Activated T-helper 1 cell treated with anti-CD3 and anti-CD28 coated beads, Interleukin-12 subunit alpha, Interleukin-12 subunit beta, Interleukin-2, Interleukin-4 antibody, amounts not matched to agents 30 ng/mL and 10 ng/mL and 1 ng/mL, durations not matched to agents 14 hours and 24 hours and 36 hours (primary cell): Measurements from ENCODE around the gene RIC8A. TPM values are rescaled to one million over a fixed set of nuclear protein-coding genes. Genes with fewer than 3 reads are reported as not detected.
"Not testable (repeated sequence)": the region's sequence is repeated elsewhere in the genome, so short reads cannot be mapped to it uniquely, and the experiment has no call there.

ENCODE experiments used
- DNase-seq: peaks from one replicate; pipeline ENCODE4 v3.0.0; 2021; ENCODE audit warnings: low spot score
- H3K27ac Mint-ChIP-seq: one replicate; pipeline ENCODE4 v1.8.0; 2021; ENCODE audit warnings: mild to moderate bottlenecking, mixed read lengths
- H3K27me3 Mint-ChIP-seq: one replicate; pipeline ENCODE4 v1.8.0; 2022; ENCODE audit warnings: mild to moderate bottlenecking, moderate library complexity, mixed read lengths; ENCODE audit not compliant: insufficient read depth
- H3K36me3 Mint-ChIP-seq: one replicate; pipeline ENCODE4 v1.8.0; 2021; ENCODE audit warnings: low read depth, mixed read lengths
- H3K4me1 Mint-ChIP-seq: one replicate; pipeline ENCODE4 v1.8.0; 2021; ENCODE audit warnings: low read depth, mixed read lengths
- H3K4me3 Mint-ChIP-seq: one replicate; pipeline ENCODE4 v1.8.0; 2021; ENCODE audit warnings: mild to moderate bottlenecking, moderate library complexity, mixed read lengths
- H3K9me3 Mint-ChIP-seq: one replicate; pipeline ENCODE4 v1.8.0; 2021; ENCODE audit warnings: mixed read lengths
- intact Hi-C: fragments of 100-400 bp; cut with micrococcal nuclease; formaldehyde crosslinking; loops from one replicate; pipeline ENCODE4 v1.15.1; 2024
- total RNA-seq: library from RNA; stranded (reverse); gene quantifications from 2 replicates; pipeline ENCODE4 v1.2.3, GENCODE V29; 2022

RIC8A gene
- total RNA-seq, 1 donor from 2014 or later: 132 TPM

GRCh38 chr11:216081-216974 lies 8.8 kb downstream of the RIC8A start:
- no peak for DNase-seq
- peaks cover 4% of the 10 kb centered on the region for H3K4me1 Mint-ChIP-seq
- H3K9me3 Mint-ChIP-seq: no peaks in the 10 kb centered on the region
- intact Hi-C loops: no loop called here
- no peak overlapping the region for H3K4me3 Mint-ChIP-seq
- peak overlapping the region; percentile 23 for H3K27ac Mint-ChIP-seq
- peaks cover 24% of the 10 kb centered on the region for H3K36me3 Mint-ChIP-seq
- no peaks in the 10 kb centered on the region for H3K27me3 Mint-ChIP-seq

GRCh38 chr11:217704-218103 lies 10.2 kb downstream of the RIC8A start:
- no peaks in the 10 kb centered on the region for H3K9me3 Mint-ChIP-seq
- H3K36me3 Mint-ChIP-seq: peaks cover 15% of the 10 kb centered on the region
- no peak overlapping the region for H3K27ac Mint-ChIP-seq
- no peak overlapping the region for H3K4me3 Mint-ChIP-seq
- intact Hi-C loops: no loop called here
- H3K4me1 Mint-ChIP-seq: no peaks in the 10 kb centered on the region
- no peaks in the 10 kb centered on the region for H3K27me3 Mint-ChIP-seq
- no peak for DNase-seq

GRCh38 chr11:218815-219593 lies 11.5 kb downstream of the RIC8A start:
- DNase-seq: no peak
- peaks cover 11% of the 10 kb centered on the region for H3K36me3 Mint-ChIP-seq
- intact Hi-C loops: no loop called here
- H3K27ac Mint-ChIP-seq: no peak overlapping the region
- no peaks in the 10 kb centered on the region for H3K9me3 Mint-ChIP-seq
- no peaks in the 10 kb centered on the region for H3K27me3 Mint-ChIP-seq
- no peaks in the 10 kb centered on the region for H3K4me1 Mint-ChIP-seq
- no peak overlapping the region for H3K4me3 Mint-ChIP-seq

- H3K27me3 Mint-ChIP-seq, H3K4me1 Mint-ChIP-seq, DNase-seq, H3K27ac Mint-ChIP-seq, H3K9me3 Mint-ChIP-seq, H3K4me3 Mint-ChIP-seq, intact Hi-C loops, H3K36me3 Mint-ChIP-seq: not testable (repeated sequence)
Measured at GRCh38 chr11:220641-221215, 13.2 kb downstream of the RIC8A start.

GRCh38 chr11:221539-221938 lies 14.0 kb downstream of the RIC8A start:
- no peak overlapping the region for H3K27ac Mint-ChIP-seq
- no peak overlapping the region for H3K4me3 Mint-ChIP-seq
- no peaks in the 10 kb centered on the region for H3K9me3 Mint-ChIP-seq
- DNase-seq: no peak
- H3K36me3 Mint-ChIP-seq: peaks cover 6% of the 10 kb centered on the region
- peaks cover 9% of the 10 kb centered on the region for H3K4me1 Mint-ChIP-seq
- H3K27me3 Mint-ChIP-seq: no peaks in the 10 kb centered on the region
- intact Hi-C loops: no loop called here

- Mint-ChIP-seq H3K4me1 (peaks cover 9% of the 10 kb centered on the region), H3K4me3 (no peak overlapping the region), H3K36me3 (peaks cover 6% of the 10 kb centered on the region), H3K9me3 (no peaks in the 10 kb centered on the region), H3K27me3 (no peaks in the 10 kb centered on the region), H3K27ac (no peak overlapping the region)
- no peak for DNase-seq
- intact Hi-C loops: no loop called here
Measured at GRCh38 chr11:221998-222789, 14.7 kb downstream of the RIC8A start.

GRCh38 chr11:223026-223789 lies 15.7 kb downstream of the RIC8A start:
- DNase-seq: no peak
- Mint-ChIP-seq H3K27me3 (no peaks in the 10 kb centered on the region), H3K4me1 (peaks cover 9% of the 10 kb centered on the region), H3K9me3 (no peaks in the 10 kb centered on the region), H3K36me3 (peaks cover 6% of the 10 kb centered on the region), H3K27ac (no peak overlapping the region), H3K4me3 (no peak overlapping the region)
- intact Hi-C loops: no loop called here

GRCh38 chr11:223884-224283 lies 16.4 kb downstream of the RIC8A start:
- intact Hi-C loops: no loop called here
- DNase-seq: no peak

GRCh38 chr11:224424-224823 lies 16.9 kb downstream of the RIC8A start:
- Mint-ChIP-seq H3K4me3 (no peak overlapping the region), H3K27ac (no peak overlapping the region), H3K4me1 (peaks cover 9% of the 10 kb centered on the region), H3K36me3 (peaks cover 3% of the 10 kb centered on the region), H3K27me3 (no peaks in the 10 kb centered on the region), H3K9me3 (no peaks in the 10 kb centered on the region)
- no peak for DNase-seq
- intact Hi-C loops: no loop called here

More at GRCh38 chr11:223884-224283, 16.4 kb downstream of the RIC8A start:
- Mint-ChIP-seq H3K27me3 (no peaks in the 10 kb centered on the region), H3K4me1 (peaks cover 9% of the 10 kb centered on the region), H3K9me3 (no peaks in the 10 kb centered on the region), H3K36me3 (peaks cover 6% of the 10 kb centered on the region), H3K27ac (no peak overlapping the region), H3K4me3 (no peak overlapping the region)

- H3K4me1 Mint-ChIP-seq: peaks cover 9% of the 10 kb centered on the region
- intact Hi-C loops: no loop called here
- H3K27me3 Mint-ChIP-seq: no peaks in the 10 kb centered on the region
- no peaks in the 10 kb centered on the region for H3K9me3 Mint-ChIP-seq
- H3K4me3 Mint-ChIP-seq: no peak overlapping the region
- no peak for DNase-seq
- no peak overlapping the region for H3K27ac Mint-ChIP-seq
- peaks cover 2% of the 10 kb centered on the region for H3K36me3 Mint-ChIP-seq
Measured at GRCh38 chr11:225734-226453, 18.4 kb downstream of the RIC8A start.

- no peak for DNase-seq
- Mint-ChIP-seq H3K4me3 (no peak overlapping the region), H3K9me3 (no peaks in the 10 kb centered on the region), H3K27ac (no peak overlapping the region), H3K27me3 (no peaks in the 10 kb centered on the region), H3K4me1 (peaks cover 9% of the 10 kb centered on the region), H3K36me3 (peaks cover 2% of the 10 kb centered on the region)
- intact Hi-C loops: no loop called here
Measured at GRCh38 chr11:227824-228379, 20.4 kb downstream of the RIC8A start.
